Left lung (tissue), 10 donors: Measurements from ENCODE around the gene THOC1. TPM values are rescaled to one million over a fixed set of nuclear protein-coding genes. Genes with fewer than 3 reads are reported as not detected.

Source experiments
- ATAC-seq: fragments of 200-7000 bp; cut with Tn5 transposase; one replicate; pipeline ENCODE4 v1.9.1; 2020; ENCODE audit warnings: moderate library complexity
- DNase-seq, 4 donors: peaks; one replicate each; pipeline ENCODE4 v3.0.0-alpha.2; 2013 to 2020
- H3K27ac ChIP-seq, 2 donors: fragments of 200-600 bp; sonication (generic) in 1 of 2; one replicate each; pipeline versions ENCODE4 v1.5.0 to v1.8.0; 2020 to 2021
- H3K27me3 ChIP-seq, 2 donors: fragments of 200-600 bp; sonication (generic) in 1 of 2; one replicate each; pipeline versions ENCODE4 v1.5.0 to v1.8.0; 2020 to 2021
- H3K36me3 ChIP-seq, 2 donors: fragments of 200-600 bp; sonication (generic) in 1 of 2; one replicate each; pipeline versions ENCODE4 v1.5.0 to v1.8.0; 2020 to 2021
- H3K4me1 ChIP-seq, 2 donors: fragments of 200-600 bp; one replicate each; pipeline ENCODE4 v1.8.0; 2021
- H3K4me3 ChIP-seq, 2 donors: fragments of 200-600 bp; sonication (generic) in 1 of 2; one replicate each; pipeline versions ENCODE4 v1.5.0 to v1.8.0; 2020 to 2021; ENCODE audit warnings: mild to moderate bottlenecking in 1 of 2
- H3K9me3 ChIP-seq, 2 donors: fragments of 200-600 bp; sonication (generic) in 1 of 2; one replicate each; pipeline versions ENCODE4 v1.5.0 to v1.8.0; 2020 to 2021
- CTCF ChIP-seq, 2 donors: fragments of 200-600 bp; sonication (generic) in 1 of 2; IDR thresholded peaks; one replicate each; pipeline versions ENCODE4 v1.5.0 to v1.8.0; 2021; ENCODE audit warnings: antibody characterized with exemption in 2 of 2
- intact Hi-C, 2 donors: fragments of 100-400 bp; cut with DNase I; formaldehyde crosslinking; loops; one replicate each; pipeline versions ENCODE4 v1.11.2 to v1.14.2; 2022
- polyA plus RNA-seq, 6 donors: library from polyadenylated mRNA; unstranded; fragments of 120-200 nt; gene quantifications; one replicate each; pipeline ENCODE4 v1.2.1, GENCODE V29; 2013; ENCODE audit not compliant: insufficient read length in 6 of 6
- total RNA-seq, 2 donors: library from RNA; stranded (reverse); fragmentation: NEBNext Ultra II Directional; extraction: Animal tissue kit (Norgen Biotek cat#: 25700); gene quantifications; one replicate each; pipeline ENCODE4 v1.2.1, GENCODE V29; 2021
- donor health status: DM: no; HTN: yes; CAD: no.
- donor health status: DM: no; HTN: no; CAD: no.

Gene THOC1
- total and polyA plus RNA-seq, 8 donors, result 23.7 to 165 (median 118) TPM

- ATAC-seq (no peak), DNase-seq (no peak)
- intact Hi-C loops, result no loop called here
- no peak for TF ChIP-seq CTCF (IDR thresholded peaks at IDR 0.05)
- H3K4me1 ChIP-seq, result peaks cover 0 to 9% of the 10 kb centered on the region in 2 donors
- no peaks in the 10 kb centered on the region for H3K27me3 ChIP-seq
- no peaks in the 10 kb centered on the region for H3K36me3 ChIP-seq
- peaks cover 0 to 3% of the 10 kb centered on the region in 2 donors for H3K9me3 ChIP-seq
- no peak overlapping the region for H3K27ac ChIP-seq
- no peak overlapping the region for H3K4me3 ChIP-seq
Observed at GRCh38 chr18:273525-273924, 5.7 kb upstream of the THOC1 start.

- no peak for TF ChIP-seq CTCF (IDR thresholded peaks at IDR 0.05)
- no peaks in the 10 kb centered on the region for H3K36me3 ChIP-seq
- no peak overlapping the region for H3K4me3 ChIP-seq
- H3K27me3 ChIP-seq, result no peaks in the 10 kb centered on the region
- H3K9me3 ChIP-seq, result no peaks in the 10 kb centered on the region
- DNase-seq (no peak), ATAC-seq (no peak)
- no peak overlapping the region for H3K27ac ChIP-seq
- peaks cover 0 to 9% of the 10 kb centered on the region in 2 donors for H3K4me1 ChIP-seq
- intact Hi-C loops, result no loop called here
Observed at GRCh38 chr18:272650-273049, 4.8 kb upstream of the THOC1 start.

- DNase-seq (no peak), ATAC-seq (no peak)
- Histone ChIP-seq H3K9me3 (no peaks in the 10 kb centered on the region), H3K4me1 (peaks cover 13 to 27% of the 10 kb centered on the region in 2 donors), H3K36me3 (peaks cover 0 to 7% of the 10 kb centered on the region in 2 donors), H3K27ac (no peak overlapping the region), H3K4me3 (no peak overlapping the region), H3K27me3 (no peaks in the 10 kb centered on the region)
- no peak for TF ChIP-seq CTCF (IDR thresholded peaks at IDR 0.05)
- intact Hi-C loops, result no loop called here
Observed at GRCh38 chr18:269480-270095, 1.7 kb upstream of the THOC1 start.

GRCh38 chr18:267380-267687 is 513 bp downstream of the THOC1 start:
- DNase-seq, result no peak
- peaks cover 0 to 25% of the 10 kb centered on the region in 2 donors for H3K36me3 ChIP-seq
- H3K27me3 ChIP-seq, result no peaks in the 10 kb centered on the region
- H3K4me1 ChIP-seq, result peaks cover 13 to 27% of the 10 kb centered on the region in 2 donors
- peak; percentile 49 for ATAC-seq
- no peak for TF ChIP-seq CTCF (IDR thresholded peaks at IDR 0.05)
- no peaks in the 10 kb centered on the region for H3K9me3 ChIP-seq
- intact Hi-C loops, result no loop called here
- peak overlapping the region; percentile 88 to 89 for H3K27ac ChIP-seq
- peak overlapping the region; percentile 73 to 99 for H3K4me3 ChIP-seq

- H3K4me3 ChIP-seq, result no peak overlapping the region
- TF ChIP-seq CTCF (IDR thresholded peaks at IDR 0.05), result no peak
- intact Hi-C loops, result no loop called here
Observed at GRCh38 chr18:261398-262073, 6.3 kb downstream of the THOC1 start.

More at GRCh38 chr18:261398-262073, 6.3 kb downstream of the THOC1 start:
- no peak for DNase-seq
- Histone ChIP-seq H3K4me1 (peaks cover 4 to 8% of the 10 kb centered on the region in 2 donors), H3K9me3 (no peaks in the 10 kb centered on the region), H3K27ac (no peak overlapping the region), H3K36me3 (peaks cover 0 to 68% of the 10 kb centered on the region in 2 donors), H3K27me3 (no peaks in the 10 kb centered on the region)
- peak; percentile 42 for ATAC-seq
